Activated T-cell treated with anti-CD3 and anti-CD28 coated beads, Interleukin-2, amount 50 U/mL, for 4 hours (primary cell): ENCODE measurements around the gene AGT. TPM values are rescaled to one million over a fixed set of nuclear protein-coding genes. Genes with fewer than 3 reads are reported as not detected.

Experiments used
- ATAC-seq, 2 donors: fragments of 200-7000 bp; cut with Tn5 transposase; one replicate each; pipeline ENCODE4 v1.10.0; 2021
- DNase-seq: peaks from one replicate; pipeline ENCODE4 v3.0.0-alpha.2; 2020
- H3K27me3 Mint-ChIP-seq: one replicate; pipeline ENCODE4 v1.8.0; 2021; ENCODE audit warnings: low read depth, mixed read lengths
- H3K36me3 Mint-ChIP-seq: one replicate; pipeline ENCODE4 v1.8.0; 2022; ENCODE audit warnings: mixed read lengths; ENCODE audit not compliant: insufficient read depth
- H3K4me1 Mint-ChIP-seq: one replicate; pipeline ENCODE4 v1.8.0; 2021; ENCODE audit warnings: low read depth, mixed read lengths
- H3K4me3 Mint-ChIP-seq: one replicate; pipeline ENCODE4 v1.8.0; 2021; ENCODE audit warnings: mild to moderate bottlenecking, moderate library complexity, mixed read lengths
- H3K9me3 Mint-ChIP-seq: one replicate; pipeline ENCODE4 v1.8.0; 2021; ENCODE audit warnings: mixed read lengths
- total RNA-seq, 3 donors: library from RNA; stranded (reverse); gene quantifications; one replicate each; pipeline ENCODE4 v1.2.1, GENCODE V29; 2021

AGT gene
- total RNA-seq, 3 donors from 2014 or later, result 0.66 to 0.79 (median 0.68) TPM

GRCh38 chr1:230749635-230750034 is 35.7 kb upstream of the AGT start:
- peaks cover 8% of the 10 kb centered on the region for H3K27me3 Mint-ChIP-seq
- no peaks in the 10 kb centered on the region for H3K9me3 Mint-ChIP-seq
- H3K4me1 Mint-ChIP-seq, result no peaks in the 10 kb centered on the region
- no peaks in the 10 kb centered on the region for H3K36me3 Mint-ChIP-seq
- DNase-seq (no peak), ATAC-seq (no peak)
- H3K4me3 Mint-ChIP-seq, result no peak overlapping the region

GRCh38 chr1:230749150-230749549 is 35.2 kb upstream of the AGT start:
- ATAC-seq (no peak), DNase-seq (no peak)
- Mint-ChIP-seq H3K9me3 (no peaks in the 10 kb centered on the region), H3K27me3 (peaks cover 8% of the 10 kb centered on the region), H3K4me3 (no peak overlapping the region), H3K4me1 (no peaks in the 10 kb centered on the region), H3K36me3 (no peaks in the 10 kb centered on the region)

- H3K4me1 Mint-ChIP-seq, result no peaks in the 10 kb centered on the region
- H3K9me3 Mint-ChIP-seq, result no peaks in the 10 kb centered on the region
- H3K36me3 Mint-ChIP-seq, result no peaks in the 10 kb centered on the region
- no peak for ATAC-seq
- no peak for DNase-seq
- no peak overlapping the region for H3K4me3 Mint-ChIP-seq
- peaks cover 8% of the 10 kb centered on the region for H3K27me3 Mint-ChIP-seq
Measured at GRCh38 chr1:230747890-230748800, 34.2 kb upstream of the AGT start.

- H3K9me3 Mint-ChIP-seq, result no peaks in the 10 kb centered on the region
- DNase-seq (no peak), ATAC-seq (no peak)
- peaks cover 8% of the 10 kb centered on the region for H3K27me3 Mint-ChIP-seq
- H3K4me1 Mint-ChIP-seq, result no peaks in the 10 kb centered on the region
- no peak within 1 kb of the TSS for H3K4me3 Mint-ChIP-seq
- H3K36me3 Mint-ChIP-seq, result no peaks in the 10 kb centered on the region
Measured at GRCh38 chr1:230747127-230747730, 33.3 kb upstream of the AGT start, which contains the start of gene CAPN9. CAPN9 (plus strand) TSS chr1:230747388; CDS start chr1:230747497, 109 bp downstream.

GRCh38 chr1:230746617-230747016 is 32.7 kb upstream of the AGT start:
- DNase-seq, result no peak
- no peak overlapping the region for H3K4me3 Mint-ChIP-seq
- H3K9me3 Mint-ChIP-seq, result no peaks in the 10 kb centered on the region
- no peaks in the 10 kb centered on the region for H3K36me3 Mint-ChIP-seq
- no peaks in the 10 kb centered on the region for H3K4me1 Mint-ChIP-seq
- peaks cover 9% of the 10 kb centered on the region for H3K27me3 Mint-ChIP-seq
- no peak for ATAC-seq

GRCh38 chr1:230745071-230745470 is 31.1 kb upstream of the AGT start:
- Mint-ChIP-seq H3K27me3 (peaks cover 11% of the 10 kb centered on the region), H3K4me3 (no peak overlapping the region), H3K9me3 (no peaks in the 10 kb centered on the region), H3K4me1 (no peaks in the 10 kb centered on the region), H3K36me3 (no peaks in the 10 kb centered on the region)
- no peak for ATAC-seq
- DNase-seq, result no peak

- Mint-ChIP-seq H3K27me3 (peaks cover 16% of the 10 kb centered on the region), H3K4me1 (no peaks in the 10 kb centered on the region), H3K9me3 (no peaks in the 10 kb centered on the region), H3K36me3 (no peaks in the 10 kb centered on the region), H3K4me3 (no peak overlapping the region)
- DNase-seq (no peak), ATAC-seq (no peak)
Measured at GRCh38 chr1:230744382-230744781, 30.5 kb upstream of the AGT start.

GRCh38 chr1:230743899-230744298 is 30.0 kb upstream of the AGT start:
- H3K36me3 Mint-ChIP-seq, result no peaks in the 10 kb centered on the region
- H3K27me3 Mint-ChIP-seq, result peaks cover 16% of the 10 kb centered on the region
- DNase-seq, result no peak
- no peak for ATAC-seq
- H3K4me3 Mint-ChIP-seq, result no peak overlapping the region
- H3K4me1 Mint-ChIP-seq, result no peaks in the 10 kb centered on the region
- no peaks in the 10 kb centered on the region for H3K9me3 Mint-ChIP-seq

GRCh38 chr1:230739564-230740290 is 25.8 kb upstream of the AGT start:
- H3K4me3 Mint-ChIP-seq, result no peak overlapping the region
- DNase-seq (no peak), ATAC-seq (no peak)
- peaks cover 17% of the 10 kb centered on the region for H3K27me3 Mint-ChIP-seq
- H3K36me3 Mint-ChIP-seq, result no peaks in the 10 kb centered on the region
- H3K9me3 Mint-ChIP-seq, result peaks cover 5% of the 10 kb centered on the region
- no peaks in the 10 kb centered on the region for H3K4me1 Mint-ChIP-seq

- peaks cover 20% of the 10 kb centered on the region for H3K27me3 Mint-ChIP-seq
- no peak overlapping the region for H3K4me3 Mint-ChIP-seq
- ATAC-seq (no peak), DNase-seq (no peak)
- peaks cover 5% of the 10 kb centered on the region for H3K9me3 Mint-ChIP-seq
- no peaks in the 10 kb centered on the region for H3K4me1 Mint-ChIP-seq
- no peaks in the 10 kb centered on the region for H3K36me3 Mint-ChIP-seq
Measured at GRCh38 chr1:230737622-230738262, 23.8 kb upstream of the AGT start.

GRCh38 chr1:230735447-230735846 is 21.5 kb upstream of the AGT start:
- peaks cover 17% of the 10 kb centered on the region for H3K27me3 Mint-ChIP-seq
- H3K36me3 Mint-ChIP-seq, result no peaks in the 10 kb centered on the region
- ATAC-seq, result no peak
- H3K4me3 Mint-ChIP-seq, result no peak overlapping the region
- H3K9me3 Mint-ChIP-seq, result peaks cover 5% of the 10 kb centered on the region
- no peaks in the 10 kb centered on the region for H3K4me1 Mint-ChIP-seq
- DNase-seq, result no peak

GRCh38 chr1:230730977-230731376 is 17.1 kb upstream of the AGT start:
- Mint-ChIP-seq H3K4me3 (no peak overlapping the region), H3K4me1 (no peaks in the 10 kb centered on the region), H3K9me3 (no peaks in the 10 kb centered on the region), H3K27me3 (peaks cover 6% of the 10 kb centered on the region), H3K36me3 (no peaks in the 10 kb centered on the region)
- ATAC-seq (no peak), DNase-seq (no peak)

GRCh38 chr1:230728710-230729392 is 14.9 kb upstream of the AGT start:
- Mint-ChIP-seq H3K9me3 (no peaks in the 10 kb centered on the region), H3K4me3 (no peak overlapping the region), H3K4me1 (no peaks in the 10 kb centered on the region), H3K27me3 (peaks cover 5% of the 10 kb centered on the region), H3K36me3 (no peaks in the 10 kb centered on the region)
- ATAC-seq (no peak), DNase-seq (no peak)
